ENCODE results near the gene LCE1C. TPM values are rescaled to one million over a fixed set of nuclear protein-coding genes. Genes with fewer than 3 reads are reported as not detected.

The LCE1C gene
- total RNA-seq, 1 experiment from 2014 or later, result not detected

- no peak for DNase-seq (ENCODE audit: low spot score)
- peaks cover 89% of the 10 kb centered on the region for H3K9me3 Mint-ChIP-seq
- POLR2A ChIA-PET, result interaction anchor here (0.6 kb wide), 1 partner anchor 240 kb away, joined by 5 read pairs; no protein-coding TSS in a partner anchor
- TF ChIP-seq ZNF121 (CRISPR knock-in tag; IDR thresholded peaks at IDR 0.05) (no peak), NR3C1 (CRISPR knock-in tag; conservative IDR thresholded peaks at IDR 0.05; ENCODE audit: low read depth) (no peak), JUN (CRISPR knock-in tag; IDR thresholded peaks at IDR 0.05) (no peak), TCF7 (CRISPR knock-in tag; IDR thresholded peaks at IDR 0.05; ENCODE audit: low read depth) (no peak), SOX15 (CRISPR knock-in tag; IDR thresholded peaks at IDR 0.05) (no peak), NR2C2 (CRISPR knock-in tag; IDR thresholded peaks at IDR 0.05) (no peak), ZNF219 (CRISPR knock-in tag; IDR thresholded peaks at IDR 0.05; ENCODE audit: borderline replicate concordance) (no peak), GABPB1 (CRISPR knock-in tag; IDR thresholded peaks at IDR 0.05) (no peak), MLX (CRISPR knock-in tag; IDR thresholded peaks at IDR 0.05) (no peak), FOXP1 (CRISPR knock-in tag; IDR thresholded peaks at IDR 0.05; ENCODE audit: borderline replicate concordance) (no peak), GRHL2 (CRISPR knock-in tag; IDR thresholded peaks at IDR 0.05; ENCODE audit: insufficient replicate concordance, severe bottlenecking) (no peak), RORB (CRISPR knock-in tag; IDR thresholded peaks at IDR 0.05) (no peak), CREM (CRISPR knock-in tag; IDR thresholded peaks at IDR 0.05) (no peak)
- TF ChIP-seq, protein P1, sequence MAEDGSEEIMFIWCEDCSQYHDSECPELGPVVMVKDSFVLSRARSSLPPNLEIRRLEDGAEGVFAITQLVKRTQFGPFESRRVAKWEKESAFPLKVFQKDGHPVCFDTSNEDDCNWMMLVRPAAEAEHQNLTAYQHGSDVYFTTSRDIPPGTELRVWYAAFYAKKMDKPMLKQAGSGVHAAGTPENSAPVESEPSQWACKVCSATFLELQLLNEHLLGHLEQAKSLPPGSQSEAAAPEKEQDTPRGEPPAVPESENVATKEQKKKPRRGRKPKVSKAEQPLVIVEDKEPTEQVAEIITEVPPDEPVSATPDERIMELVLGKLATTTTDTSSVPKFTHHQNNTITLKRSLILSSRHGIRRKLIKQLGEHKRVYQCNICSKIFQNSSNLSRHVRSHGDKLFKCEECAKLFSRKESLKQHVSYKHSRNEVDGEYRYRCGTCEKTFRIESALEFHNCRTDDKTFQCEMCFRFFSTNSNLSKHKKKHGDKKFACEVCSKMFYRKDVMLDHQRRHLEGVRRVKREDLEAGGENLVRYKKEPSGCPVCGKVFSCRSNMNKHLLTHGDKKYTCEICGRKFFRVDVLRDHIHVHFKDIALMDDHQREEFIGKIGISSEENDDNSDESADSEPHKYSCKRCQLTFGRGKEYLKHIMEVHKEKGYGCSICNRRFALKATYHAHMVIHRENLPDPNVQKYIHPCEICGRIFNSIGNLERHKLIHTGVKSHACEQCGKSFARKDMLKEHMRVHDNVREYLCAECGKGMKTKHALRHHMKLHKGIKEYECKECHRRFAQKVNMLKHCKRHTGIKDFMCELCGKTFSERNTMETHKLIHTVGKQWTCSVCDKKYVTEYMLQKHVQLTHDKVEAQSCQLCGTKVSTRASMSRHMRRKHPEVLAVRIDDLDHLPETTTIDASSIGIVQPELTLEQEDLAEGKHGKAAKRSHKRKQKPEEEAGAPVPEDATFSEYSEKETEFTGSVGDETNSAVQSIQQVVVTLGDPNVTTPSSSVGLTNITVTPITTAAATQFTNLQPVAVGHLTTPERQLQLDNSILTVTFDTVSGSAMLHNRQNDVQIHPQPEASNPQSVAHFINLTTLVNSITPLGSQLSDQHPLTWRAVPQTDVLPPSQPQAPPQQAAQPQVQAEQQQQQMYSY (CRISPR knock-in tag; IDR thresholded peaks at IDR 0.05), result no peak
- H3K27me3 Mint-ChIP-seq (ENCODE audit: low read depth), result peaks cover 12% of the 10 kb centered on the region
- H3K27ac Mint-ChIP-seq, result no peak overlapping the region
- no peak for ATAC-seq
- H3K4me1 Mint-ChIP-seq, result no peaks in the 10 kb centered on the region
- no peak overlapping the region for H3K4me3 Mint-ChIP-seq
- H3K36me3 Mint-ChIP-seq, result peaks cover 78% of the 10 kb centered on the region
- CTCF ChIA-PET, result no interaction called here
Observed at GRCh38 chr1:152760551-152761190, 45.8 kb downstream of the LCE1C start.

- H3K4me3 Mint-ChIP-seq, result no peak overlapping the region
- no peaks in the 10 kb centered on the region for H3K4me1 Mint-ChIP-seq
- DNase-seq (ENCODE audit: low spot score) (no peak), ATAC-seq (no peak)
- peaks cover 82% of the 10 kb centered on the region for H3K36me3 Mint-ChIP-seq
- ChIA-PET CTCF (no interaction called here), POLR2A (no interaction called here)
- H3K27ac Mint-ChIP-seq, result no peak overlapping the region
- peaks cover 94% of the 10 kb centered on the region for H3K9me3 Mint-ChIP-seq
- peaks cover 17% of the 10 kb centered on the region for H3K27me3 Mint-ChIP-seq (ENCODE audit: low read depth)
- TF ChIP-seq FOXK1 (CRISPR knock-in tag; IDR thresholded peaks at IDR 0.05), result no peak
- TF ChIP-seq FOXP1 (CRISPR knock-in tag; IDR thresholded peaks at IDR 0.05; ENCODE audit: borderline replicate concordance), result no peak
- TF ChIP-seq ATF2 (CRISPR knock-in tag; IDR thresholded peaks at IDR 0.05; ENCODE audit: borderline replicate concordance, low read depth), result no peak
- no peak for TF ChIP-seq ESRRA (CRISPR knock-in tag; IDR thresholded peaks at IDR 0.05; ENCODE audit: borderline replicate concordance)
- no peak for TF ChIP-seq ELF4 (CRISPR knock-in tag; IDR thresholded peaks at IDR 0.05; ENCODE audit: low read depth)
- TF ChIP-seq, protein P2, sequence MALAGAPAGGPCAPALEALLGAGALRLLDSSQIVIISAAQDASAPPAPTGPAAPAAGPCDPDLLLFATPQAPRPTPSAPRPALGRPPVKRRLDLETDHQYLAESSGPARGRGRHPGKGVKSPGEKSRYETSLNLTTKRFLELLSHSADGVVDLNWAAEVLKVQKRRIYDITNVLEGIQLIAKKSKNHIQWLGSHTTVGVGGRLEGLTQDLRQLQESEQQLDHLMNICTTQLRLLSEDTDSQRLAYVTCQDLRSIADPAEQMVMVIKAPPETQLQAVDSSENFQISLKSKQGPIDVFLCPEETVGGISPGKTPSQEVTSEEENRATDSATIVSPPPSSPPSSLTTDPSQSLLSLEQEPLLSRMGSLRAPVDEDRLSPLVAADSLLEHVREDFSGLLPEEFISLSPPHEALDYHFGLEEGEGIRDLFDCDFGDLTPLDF (CRISPR knock-in tag; IDR thresholded peaks at IDR 0.05), result no peak
- no peak for TF ChIP-seq NR2C2 (CRISPR knock-in tag; IDR thresholded peaks at IDR 0.05)
- TF ChIP-seq ZNF671 (CRISPR knock-in tag; IDR thresholded peaks at IDR 0.05), result no peak
- no peak for TF ChIP-seq MXD4 (CRISPR knock-in tag; IDR thresholded peaks at IDR 0.05; ENCODE audit: borderline replicate concordance)
- TF ChIP-seq ZNF219 (CRISPR knock-in tag; IDR thresholded peaks at IDR 0.05; ENCODE audit: borderline replicate concordance), result no peak
- no peak for TF ChIP-seq ARID4B (CRISPR knock-in tag; IDR thresholded peaks at IDR 0.05; ENCODE audit: borderline replicate concordance)
- TF ChIP-seq KAT7 (CRISPR knock-in tag; IDR thresholded peaks at IDR 0.05; ENCODE audit: borderline replicate concordance), result no peak
Observed at GRCh38 chr1:152759453-152760173, 46.8 kb downstream of the LCE1C start.
